Activated CD4-positive, alpha-beta T cell treated with anti-CD3 and anti-CD28 coated beads, Interleukin-2, amount 50 U/mL, for 16 hours (primary cell): ENCODE measurements around the gene LRRC10B.

Experiments used
- DNase-seq: peaks from one replicate; pipeline ENCODE4 v3.0.0-alpha.2; 2020

The LRRC10B gene

DNA sequence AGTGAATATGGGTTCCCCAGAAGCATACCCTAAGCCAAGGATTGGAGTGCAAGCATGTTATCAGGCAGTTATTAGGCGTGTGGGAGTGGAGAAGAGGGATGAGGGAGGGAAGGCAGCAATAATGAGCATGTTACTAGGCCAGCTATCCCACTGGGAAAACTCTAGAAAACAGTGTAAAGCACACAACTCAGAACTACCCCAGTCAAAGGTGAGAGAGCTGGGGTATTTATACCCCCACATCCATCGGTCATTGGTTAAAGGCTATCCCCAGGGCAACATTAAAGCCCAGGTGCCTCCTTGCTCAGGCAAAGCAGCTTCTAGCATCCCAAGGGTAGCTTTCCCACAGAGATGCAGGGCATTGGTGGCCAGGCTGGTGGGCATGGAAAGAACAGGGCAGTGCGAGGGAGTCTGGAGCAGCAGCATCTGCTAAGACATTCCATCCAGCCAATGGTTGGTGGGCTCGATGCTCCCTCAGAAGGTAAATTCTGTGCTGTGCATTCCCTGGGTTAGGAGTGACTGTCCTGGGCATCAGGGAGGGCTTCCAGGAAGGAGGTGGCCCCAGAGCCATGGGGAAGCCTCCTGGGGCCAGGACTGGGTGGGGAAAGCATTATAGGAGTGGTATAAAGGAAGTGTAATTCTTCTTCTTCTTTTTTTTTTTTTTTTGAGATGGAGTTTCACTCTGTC is 21.1 kb upstream of the LRRC10B start:
- DNase-seq = no peak

DNA sequence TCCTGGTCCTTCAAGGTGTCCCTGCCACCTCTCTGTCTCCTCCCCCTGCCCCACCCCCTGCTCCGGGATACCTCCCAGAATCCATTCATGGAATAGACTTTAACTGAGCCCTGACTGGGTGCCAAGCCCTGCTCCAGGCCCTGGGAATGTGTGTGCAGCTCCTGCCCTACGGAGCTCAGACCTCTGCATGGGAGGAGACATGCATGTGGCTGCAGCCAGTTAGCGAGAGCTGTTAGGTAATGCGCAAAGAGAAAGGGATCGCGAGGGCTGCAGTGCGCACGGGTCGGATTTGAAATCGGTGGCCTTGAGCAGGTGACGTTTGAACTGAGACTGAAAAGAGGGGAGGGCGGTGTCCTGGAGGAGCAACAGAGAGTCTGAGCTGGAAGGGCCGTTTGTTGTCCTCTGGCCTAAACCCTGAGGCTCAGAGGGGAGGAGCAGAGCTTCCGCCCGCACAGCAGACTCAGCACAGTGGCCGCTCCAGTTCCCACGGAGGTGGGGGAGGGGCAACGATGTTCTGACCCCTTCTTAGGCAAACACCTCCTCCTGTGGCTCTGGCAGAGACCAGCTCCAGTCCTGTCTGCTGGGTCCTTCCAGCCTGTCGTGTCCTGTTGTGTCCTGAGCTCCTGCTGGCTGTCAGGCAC is 19.8 kb upstream of the LRRC10B start:
- no peak for DNase-seq

DNA sequence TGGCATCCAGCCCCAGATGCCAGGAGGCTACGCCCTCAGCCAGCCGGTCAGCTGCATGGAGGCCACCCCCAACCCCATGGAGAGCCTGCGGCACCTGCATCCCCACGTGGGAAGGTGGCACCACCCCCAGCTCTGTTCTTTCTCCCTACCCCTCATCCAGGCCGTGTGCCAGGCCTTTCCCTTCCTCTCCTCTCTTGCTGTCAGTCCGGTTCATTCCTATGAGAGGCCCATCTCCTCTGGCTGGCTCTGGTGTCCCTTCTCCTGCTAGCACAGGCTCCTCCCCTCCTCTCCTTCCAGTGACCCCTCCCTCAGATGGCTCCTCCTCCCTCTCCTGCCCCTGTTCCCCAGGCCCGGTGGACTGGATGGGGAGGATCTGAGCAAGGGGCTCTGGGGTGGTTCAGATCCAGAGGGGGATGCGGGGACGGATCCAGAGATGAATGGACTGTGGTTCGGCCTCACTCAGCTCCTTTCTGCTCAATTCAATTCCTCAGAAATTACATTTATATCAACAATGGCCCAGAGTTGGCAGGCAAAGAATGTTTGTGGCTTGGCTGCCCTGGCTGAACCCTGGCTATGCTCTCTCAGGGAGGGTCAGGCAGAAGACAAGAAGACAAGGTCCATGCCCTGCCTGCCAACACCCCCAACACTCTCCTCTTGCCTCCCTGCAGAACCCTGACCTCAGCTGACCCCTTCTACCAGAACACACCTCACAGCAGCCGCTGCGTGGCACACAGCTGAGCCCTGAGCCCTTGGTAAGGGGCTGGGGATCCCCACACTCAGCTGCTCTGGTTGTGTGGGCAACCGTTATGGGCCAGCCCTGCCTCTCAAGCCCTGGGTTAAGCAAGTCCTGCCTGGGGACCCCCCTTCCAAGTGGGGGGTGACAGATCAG is 18.5 kb upstream of the LRRC10B start:
- no peak for DNase-seq

DNA sequence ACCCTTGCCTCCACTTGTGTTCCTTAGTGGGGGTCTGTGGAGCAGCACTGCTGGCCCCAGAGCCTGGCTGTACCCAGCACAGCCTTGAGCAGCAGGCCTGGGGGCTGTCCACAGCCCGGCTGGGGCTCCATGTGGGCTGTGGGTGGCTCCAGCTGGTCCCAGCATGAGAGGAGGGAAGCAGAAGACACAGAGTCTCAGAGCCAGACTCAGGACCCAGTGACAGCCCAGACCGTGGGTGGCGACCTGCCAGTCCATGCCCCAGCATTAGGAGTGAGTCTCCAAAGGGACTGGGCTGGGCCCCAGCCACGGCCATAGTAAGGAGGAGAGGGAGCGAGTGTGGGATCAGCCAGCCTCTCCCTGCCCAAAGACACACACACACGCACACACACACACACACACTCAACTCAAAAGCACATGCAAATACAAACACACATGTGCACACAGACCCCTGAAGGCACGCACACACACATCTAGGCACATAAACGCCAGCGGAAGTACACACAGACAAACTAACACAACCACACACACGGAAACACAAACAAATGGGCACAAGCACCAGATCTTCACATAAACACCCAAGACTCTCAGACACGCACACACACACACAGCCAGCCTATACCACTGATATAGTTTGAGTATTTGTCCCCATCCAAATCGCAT is 16.7 kb upstream of the LRRC10B start:
- DNase-seq = no peak

DNA sequence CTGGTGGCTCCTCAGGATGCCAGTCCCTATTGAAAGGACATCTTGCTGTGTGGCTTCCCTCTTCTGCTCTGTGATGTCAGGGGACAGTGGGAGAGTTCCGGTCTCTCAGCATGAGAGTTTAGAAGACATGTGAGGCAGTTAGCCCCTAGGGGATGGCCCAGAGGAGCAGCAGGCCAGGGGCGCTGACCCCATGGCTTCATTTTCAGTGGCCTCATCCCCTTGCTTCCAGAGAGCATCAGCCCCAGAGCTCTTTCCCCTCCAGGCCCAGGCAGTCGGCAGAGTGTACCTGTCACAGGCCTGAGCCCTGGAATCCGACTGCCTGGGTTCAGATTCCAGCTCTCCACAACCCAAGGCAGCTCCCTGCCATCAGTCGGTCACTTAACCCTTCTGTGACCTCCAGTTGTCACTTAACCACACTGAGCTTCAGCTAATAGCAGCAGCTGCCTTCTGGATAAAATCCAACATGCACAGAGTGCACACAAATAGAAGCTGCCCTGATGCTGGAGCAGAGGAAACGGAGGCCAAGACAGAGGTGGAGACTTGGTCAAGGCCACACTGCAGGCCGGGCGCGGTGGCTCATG is 14.1 kb upstream of the LRRC10B start:
- no peak for DNase-seq

DNA sequence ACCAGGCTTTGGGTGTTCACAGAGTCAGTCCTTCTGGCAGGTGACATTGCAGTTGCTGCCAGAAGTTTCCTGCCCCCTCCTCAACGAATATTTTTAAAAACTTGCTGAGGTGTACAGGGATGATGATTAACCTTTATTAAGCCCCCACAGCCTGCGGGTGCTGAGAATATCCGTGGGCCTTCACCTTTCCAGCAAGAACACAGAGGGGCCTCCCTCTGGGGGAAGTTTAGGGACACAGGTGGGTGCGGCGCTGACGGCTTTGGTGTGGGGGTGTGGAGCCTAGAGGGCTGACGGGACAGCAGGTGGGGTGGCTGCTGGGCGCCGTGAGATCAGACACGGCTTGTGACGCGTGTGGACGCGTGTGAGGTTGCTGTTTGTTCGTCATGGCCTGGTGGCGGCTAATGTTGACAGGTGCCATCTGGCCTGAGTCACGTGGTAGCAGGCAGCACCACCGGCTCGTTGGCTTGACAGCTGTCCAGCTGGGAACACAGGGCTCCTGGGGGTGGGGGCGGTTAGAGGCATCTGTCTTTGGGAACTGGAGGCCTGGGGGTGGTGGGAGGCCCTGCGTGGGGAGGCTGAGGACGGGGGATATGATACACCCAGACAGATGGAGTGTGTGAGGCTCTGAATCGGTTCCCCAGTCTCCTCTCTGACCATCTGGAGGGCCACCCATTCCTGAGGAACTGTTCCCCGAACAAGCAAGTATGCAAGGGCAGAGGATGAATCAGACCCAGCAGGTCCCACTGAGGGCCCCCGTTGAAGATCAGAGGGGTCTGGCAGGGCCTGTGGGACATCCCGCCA is 12.5 kb upstream of the LRRC10B start:
- DNase-seq = no peak

DNA sequence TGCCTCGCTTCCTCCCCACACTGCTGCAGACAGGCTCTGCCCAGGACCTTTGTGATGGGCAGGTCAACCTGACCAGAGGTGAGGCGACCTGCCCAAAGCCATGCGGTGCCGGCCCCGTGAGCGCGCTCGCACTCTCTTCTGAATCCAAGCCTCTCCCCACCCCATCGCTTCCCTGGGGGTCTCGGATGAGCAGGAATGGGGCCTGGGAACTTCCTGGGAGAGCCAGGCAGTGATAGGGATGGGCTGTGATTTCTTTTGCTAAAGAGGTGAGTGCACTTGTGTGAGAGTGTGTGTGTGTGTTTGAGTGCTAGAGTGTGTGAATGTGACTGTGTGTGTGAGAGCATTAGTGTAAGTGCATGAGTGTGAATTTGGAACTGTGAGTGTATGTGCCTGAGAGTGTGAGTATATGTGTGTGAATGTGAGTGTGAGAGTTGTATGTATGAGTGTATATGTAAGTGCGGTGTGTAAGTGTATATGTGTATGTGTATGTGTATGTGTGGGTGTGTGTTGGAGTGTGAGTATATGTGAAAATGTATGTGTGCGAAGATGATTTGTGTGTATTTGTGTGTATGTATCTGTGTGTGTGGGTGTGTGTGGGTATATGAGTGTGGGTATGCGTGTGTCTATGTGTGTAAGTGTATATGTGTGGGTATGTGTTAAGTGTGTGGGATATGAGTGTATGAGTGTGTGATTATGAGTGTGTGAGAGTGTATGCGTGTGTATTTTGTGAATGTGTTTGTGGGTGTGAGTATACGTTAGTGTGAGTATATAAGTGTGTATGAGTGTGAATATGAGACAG is 11.7 kb upstream of the LRRC10B start:
- no peak for DNase-seq

DNA sequence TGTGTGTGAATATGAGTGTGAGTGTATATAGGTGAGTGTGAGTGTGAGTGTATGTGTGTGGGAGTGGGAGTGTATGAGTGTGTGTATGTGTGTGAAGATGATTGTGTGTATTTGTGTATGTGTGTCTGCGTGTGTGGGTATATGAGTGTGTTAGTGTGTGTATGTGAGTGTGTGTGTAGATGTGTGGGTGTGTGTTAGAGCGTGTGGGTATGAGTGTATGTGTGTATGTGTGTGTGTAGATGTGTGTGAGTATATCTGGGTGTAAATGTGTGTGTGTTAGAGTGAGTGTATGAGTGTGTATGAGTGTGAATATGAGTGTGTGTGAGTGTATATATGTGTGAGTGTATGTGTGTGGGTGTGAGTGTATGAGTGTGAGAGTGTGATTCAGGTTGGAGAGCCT is 11.1 kb upstream of the LRRC10B start:
- no peak for DNase-seq

DNA sequence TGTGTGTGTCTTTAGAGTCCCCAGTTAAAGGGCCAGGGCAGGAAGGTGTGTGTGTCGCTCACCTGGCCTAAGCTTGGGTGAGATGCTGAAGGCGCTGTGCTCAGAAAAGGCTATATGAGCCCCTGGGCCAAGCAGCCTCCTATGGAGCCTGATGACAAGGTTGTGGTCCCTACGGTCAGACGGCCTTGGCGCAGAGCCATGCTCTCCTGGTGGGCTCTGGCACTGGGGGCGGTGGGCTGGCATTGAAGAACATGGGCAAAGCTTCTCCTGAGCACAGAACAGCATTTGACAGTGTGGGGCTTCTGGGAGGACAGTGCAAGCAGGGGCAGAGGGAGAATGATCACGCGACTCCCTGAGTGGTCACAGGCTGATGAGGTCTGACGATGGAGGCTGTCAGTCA is 10.7 kb upstream of the LRRC10B start:
- DNase-seq = no peak

DNA sequence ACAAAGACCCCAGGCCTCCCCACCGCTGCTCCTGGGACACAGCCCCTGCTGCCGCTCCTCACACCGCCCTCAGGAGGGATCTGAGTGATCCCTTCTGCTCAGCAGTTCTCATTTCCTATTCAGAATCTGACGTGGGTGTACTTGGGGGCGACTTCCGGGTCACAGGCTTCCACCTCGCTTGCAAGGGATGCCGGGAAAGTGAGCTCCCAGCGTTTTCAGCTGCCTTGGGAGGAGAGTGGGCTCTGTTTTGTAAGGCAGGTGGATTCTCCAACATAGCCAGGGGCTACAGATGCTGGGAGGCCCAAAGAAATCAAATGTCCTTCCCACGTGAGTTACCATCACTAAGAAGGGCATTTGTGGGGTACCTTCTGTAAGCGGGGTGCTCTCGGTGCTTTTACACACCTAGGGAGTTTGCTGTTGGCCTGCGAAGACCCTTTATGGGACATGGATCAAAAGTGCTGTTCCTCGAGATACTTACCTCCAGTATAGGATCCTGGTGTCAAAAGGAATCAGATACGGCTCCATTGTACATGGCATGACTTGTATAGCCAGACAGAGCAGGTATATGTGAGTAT is 9.7 kb upstream of the LRRC10B start:
- DNase-seq = no peak

DNA sequence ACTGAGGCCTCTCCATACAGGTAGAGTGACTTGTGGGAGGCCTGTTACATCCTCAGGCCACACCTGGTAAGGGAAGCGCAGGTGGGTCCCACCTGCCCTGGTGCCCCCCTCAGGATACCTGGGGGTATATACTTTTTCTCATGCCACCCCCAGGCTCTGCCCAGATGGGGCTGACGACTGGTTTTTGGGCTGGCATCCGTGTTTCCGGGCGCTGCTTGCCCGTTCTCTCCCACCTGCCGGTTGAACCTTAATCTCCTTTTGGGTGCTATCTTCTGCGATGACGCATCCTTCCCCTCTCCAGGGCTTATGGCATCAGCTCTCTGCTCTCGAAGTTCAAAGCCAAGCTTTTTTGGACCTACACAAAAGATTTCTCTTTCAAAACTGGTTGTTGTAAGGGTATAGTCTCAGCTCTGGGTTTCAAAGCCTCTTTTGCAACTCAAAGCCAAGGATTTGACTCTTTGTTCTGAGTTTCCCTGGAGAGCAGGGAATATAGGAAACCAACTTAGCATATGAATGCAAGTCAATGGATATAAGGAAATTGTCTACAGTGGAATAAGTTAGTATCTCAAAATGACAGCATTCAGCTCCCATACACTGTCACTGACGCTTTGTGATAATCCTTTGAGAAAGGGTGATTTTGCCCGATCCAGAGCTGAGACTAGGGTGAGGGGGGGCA is 8.6 kb upstream of the LRRC10B start:
- DNase-seq = no peak

DNA sequence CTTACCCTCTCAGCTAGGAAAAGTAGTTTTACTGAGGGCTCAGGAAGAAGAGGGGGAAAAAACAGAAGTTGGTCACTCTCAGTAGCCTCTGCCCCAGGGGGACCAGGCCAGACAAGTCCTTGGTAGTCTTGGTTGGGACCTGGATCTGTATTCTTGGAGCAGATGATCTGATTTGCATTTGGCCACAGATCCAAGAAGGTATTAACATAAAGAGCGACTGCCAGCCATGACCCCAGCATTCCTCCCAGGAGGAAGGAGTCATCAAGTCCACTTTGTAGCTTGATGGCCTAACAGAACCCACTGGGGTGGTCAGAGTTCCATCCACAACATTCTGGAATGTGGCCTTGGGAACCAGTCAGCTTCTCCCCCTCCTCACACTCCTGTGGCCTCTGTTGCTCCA is 6.0 kb upstream of the LRRC10B start:
- DNase-seq = no peak

DNA sequence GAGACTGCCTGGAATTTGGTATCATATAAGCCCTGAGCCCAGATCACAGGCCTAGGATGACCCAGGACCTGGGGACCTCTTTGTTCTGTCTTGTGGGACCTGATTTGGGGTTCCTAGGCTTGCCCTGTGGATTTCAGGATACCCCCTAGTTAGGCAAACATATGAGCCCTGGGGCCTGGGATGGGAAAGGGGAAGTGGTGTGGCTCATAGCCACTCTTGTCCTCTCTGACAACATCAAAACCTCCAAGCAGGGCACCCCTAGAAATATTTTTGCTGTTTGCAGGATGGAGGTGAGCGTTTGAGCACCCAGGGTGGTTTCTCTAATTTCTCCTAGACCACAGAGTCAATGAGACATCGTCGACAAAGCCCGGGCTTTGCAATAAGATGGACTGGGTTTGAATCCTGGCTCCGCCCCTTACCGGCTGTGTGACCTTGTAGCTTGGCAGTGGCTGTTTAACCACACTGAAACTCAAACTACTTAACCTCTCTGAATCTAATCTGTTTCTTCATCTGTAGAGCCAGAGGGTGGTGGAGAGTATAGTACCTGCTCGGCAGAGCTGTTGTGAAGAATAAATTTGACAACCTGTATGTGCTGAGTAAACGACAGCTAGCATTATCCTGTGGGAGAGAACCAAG is 5.3 kb upstream of the LRRC10B start:
- DNase-seq = no peak

DNA sequence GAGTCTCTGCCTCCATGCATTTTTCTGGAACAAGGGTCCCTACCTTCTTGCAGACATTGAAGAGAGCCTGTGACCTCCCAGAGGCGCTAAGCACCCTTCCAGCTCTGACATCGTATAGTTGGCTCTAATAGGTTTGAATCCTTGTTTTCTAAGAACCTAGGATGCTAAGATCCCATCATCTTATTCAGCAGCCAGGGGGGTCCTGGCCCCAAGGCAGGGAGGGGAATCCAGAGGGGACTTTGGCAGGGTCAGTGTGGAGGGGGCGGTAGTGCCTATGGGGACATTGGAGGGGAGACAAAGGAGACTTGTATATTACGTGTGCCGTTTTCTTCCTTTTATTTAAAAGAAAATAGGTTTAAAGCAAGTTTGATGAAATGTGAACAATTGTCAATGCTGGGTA is 3.4 kb upstream of the LRRC10B start:
- DNase-seq = no peak

DNA sequence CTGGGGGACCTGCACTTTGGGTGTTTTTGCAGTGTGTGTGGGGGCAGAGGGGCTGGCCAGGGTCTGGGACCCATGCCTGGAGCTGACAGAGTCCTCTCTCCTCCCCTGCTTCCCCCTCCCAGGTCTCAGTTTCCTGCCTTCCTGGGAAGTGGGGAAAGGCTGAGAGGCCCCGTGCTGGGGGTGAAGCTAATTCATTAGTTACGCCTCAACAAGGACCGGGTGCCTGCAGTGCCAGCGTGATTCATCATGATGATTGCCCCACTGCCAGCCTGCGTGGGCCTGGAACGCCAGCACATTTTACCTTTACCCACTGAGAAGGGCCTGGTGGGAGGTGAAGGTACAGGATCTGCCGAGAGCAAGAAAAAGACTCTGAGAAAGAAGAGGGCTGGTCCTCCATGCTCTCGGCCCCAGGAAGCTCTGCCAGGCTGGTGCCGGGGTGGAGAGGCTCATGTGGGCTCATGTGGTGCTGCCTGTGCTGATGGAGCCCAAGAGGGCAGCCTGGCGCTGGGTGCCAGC is 2.9 kb upstream of the LRRC10B start:
- DNase-seq = no peak

DNA sequence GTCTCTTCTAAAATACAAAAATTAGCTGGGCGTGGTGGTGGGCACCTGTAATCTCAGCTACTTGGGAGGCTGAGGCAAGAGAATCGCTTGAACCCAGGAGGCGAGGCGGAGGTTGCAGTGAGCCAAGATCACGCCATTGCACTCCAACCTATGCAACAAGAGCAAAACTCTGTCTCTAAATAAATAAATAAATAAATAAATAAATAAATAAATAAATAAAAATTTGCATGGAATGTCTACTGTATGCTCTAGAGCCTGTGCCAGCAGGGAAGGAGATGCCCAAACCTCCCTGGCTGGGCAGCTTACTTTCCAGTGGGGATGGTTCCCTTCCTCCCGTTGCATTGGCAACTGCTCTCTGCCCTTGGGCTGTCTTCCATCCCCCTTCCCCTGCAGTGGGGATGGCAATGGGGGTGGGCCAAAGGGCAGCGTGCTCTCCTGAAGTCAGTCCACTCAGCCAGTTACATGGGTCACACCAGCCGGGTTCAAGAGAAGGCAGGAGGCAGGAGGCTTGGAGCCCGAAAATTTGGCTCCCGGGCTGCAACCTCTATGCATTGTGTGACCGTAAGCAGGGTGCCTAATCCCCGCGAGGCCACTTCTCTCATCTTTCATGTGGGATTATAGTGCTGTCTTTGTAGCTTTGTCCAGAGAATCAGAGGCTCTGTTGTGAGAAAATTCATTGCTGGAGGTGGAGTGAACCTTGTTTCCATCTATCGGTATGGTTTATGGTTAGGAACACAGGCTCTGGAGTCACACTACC is 1.4 kb upstream of the LRRC10B start:
- no peak for DNase-seq

DNA sequence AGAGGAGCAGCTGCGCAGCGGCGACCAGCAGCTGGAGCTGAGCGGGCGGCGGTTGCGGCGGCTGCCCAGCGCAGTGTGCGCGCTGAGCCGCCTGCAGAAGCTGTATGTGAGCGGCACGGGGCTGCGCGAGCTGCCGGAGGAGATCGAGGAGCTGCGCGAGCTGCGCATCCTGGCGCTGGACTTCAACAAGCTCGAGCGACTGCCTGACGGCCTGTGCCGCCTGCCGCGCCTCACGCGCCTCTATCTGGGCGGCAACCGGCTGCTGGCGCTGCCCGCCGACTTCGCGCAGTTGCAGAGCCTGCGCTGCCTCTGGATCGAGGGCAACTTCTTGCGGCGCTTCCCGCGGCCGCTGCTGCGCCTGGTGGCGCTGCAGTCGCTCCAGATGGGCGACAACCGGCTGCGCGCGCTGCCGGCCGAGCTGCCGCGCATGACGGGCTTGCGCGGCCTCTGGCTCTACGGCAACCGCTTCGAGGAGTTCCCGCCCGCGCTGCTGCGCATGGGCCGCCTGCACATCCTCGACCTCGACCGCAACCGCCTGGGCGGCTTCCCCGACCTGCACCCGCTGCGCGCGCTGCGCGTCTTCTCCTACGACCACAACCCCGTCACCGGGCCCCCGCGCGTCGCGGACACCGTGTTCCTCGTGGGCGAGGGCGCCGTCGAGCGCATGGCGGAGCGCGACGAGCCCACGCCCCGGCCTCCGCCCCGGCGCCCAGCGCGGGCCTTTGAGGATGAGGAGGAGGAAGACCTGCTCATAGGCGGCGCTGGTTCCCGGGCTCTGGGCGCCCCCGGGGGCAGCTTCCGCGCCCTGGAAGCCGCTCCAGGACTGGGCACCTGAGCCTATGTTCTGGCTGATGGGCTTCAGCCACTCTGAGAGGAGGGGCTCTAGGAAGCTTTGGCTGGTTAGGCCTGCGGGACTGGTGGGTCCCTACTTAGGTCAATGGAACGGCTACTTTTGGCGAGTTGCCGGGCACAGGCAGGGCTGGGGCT is 787 bp downstream of the LRRC10B start:
- peak; percentile 86 for DNase-seq
